AG09309 (cell line): Measurements from ENCODE around the gene MAPRE2.

ENCODE experiments used
- DNase-seq: peaks from one replicate; pipeline ENCODE4 v3.0.0-alpha.2; 2010; ENCODE audit warnings: low read depth
- H3K4me3 ChIP-seq: 2 replicates; pipeline ENCODE4 v1.5.1; 2011; ENCODE audit warnings: mild to moderate bottlenecking, low read depth, low read length, moderate library complexity; ENCODE audit not compliant: control insufficient read depth
- CTCF ChIP-seq: IDR thresholded peaks from 2 replicates; pipeline ENCODE4 v1.5.1; 2011; ENCODE audit warnings: mild to moderate bottlenecking, low read depth, low read length, inconsistent platforms; ENCODE audit not compliant: insufficient read depth, control insufficient read depth; ENCODE audit errors: missing control alignments

The MAPRE2 gene

GRCh38 chr18:35136885-35137284 lies 95.7 kb downstream of the MAPRE2 start:
- H3K4me3 ChIP-seq: no peak overlapping the region
- DNase-seq: no peak
- no peak for TF ChIP-seq CTCF

GRCh38 chr18:35137632-35138031 lies 96.4 kb downstream of the MAPRE2 start:
- H3K4me3 ChIP-seq: no peak overlapping the region
- no peak for TF ChIP-seq CTCF
- no peak for DNase-seq

- DNase-seq: no peak
- no peak for TF ChIP-seq CTCF
- no peak overlapping the region for H3K4me3 ChIP-seq
Measured at GRCh38 chr18:35138773-35139172, 97.6 kb downstream of the MAPRE2 start.

- no peak for TF ChIP-seq CTCF
- H3K4me3 ChIP-seq: no peak overlapping the region
- DNase-seq: no peak
Measured at GRCh38 chr18:35139517-35139916, 98.3 kb downstream of the MAPRE2 start.

GRCh38 chr18:35141077-35141476 lies 99.9 kb downstream of the MAPRE2 start:
- no peak for DNase-seq
- H3K4me3 ChIP-seq: no peak overlapping the region
- no peak for TF ChIP-seq CTCF

- no peak for TF ChIP-seq CTCF
- H3K4me3 ChIP-seq: no peak overlapping the region
- no peak for DNase-seq
Measured at GRCh38 chr18:35141567-35142274, 100.5 kb downstream of the MAPRE2 start.
